ENCODE measurements around the gene SEPTIN2. TPM values are rescaled to one million over a fixed set of nuclear protein-coding genes. Genes with fewer than 3 reads are reported as not detected.
"Not testable (repeated sequence)": the region's sequence is repeated elsewhere in the genome, so short reads cannot be mapped to it uniquely, and the experiment has no call there.

The SEPTIN2 gene
- total RNA-seq, 1 donor from 2014 or later = 187 TPM

- no peak overlapping the region for H3K4me3 ChIP-seq
- no peak for TF ChIP-seq CTCF (IDR thresholded peaks at IDR 0.05; ENCODE audit: borderline replicate concordance)
- no peak for DNase-seq
- intact Hi-C loops (cut with micrococcal nuclease) = no loop called here
- no peaks in the 10 kb centered on the region for H3K27me3 ChIP-seq (ENCODE audit: low read depth)
- H3K27ac ChIP-seq (replicated peaks) = peak overlapping the region; percentile 25
- no peaks in the 10 kb centered on the region for H3K9me3 ChIP-seq (replicated peaks)
- H3K4me1 ChIP-seq = peaks cover 51% of the 10 kb centered on the region
- H3K36me3 ChIP-seq = peaks cover 15% of the 10 kb centered on the region
Observed at GRCh38 chr2:241379481-241380480, 64.1 kb downstream of the SEPTIN2 start.

- intact Hi-C loops (cut with micrococcal nuclease) = no loop called here
- Histone ChIP-seq H3K27me3 (ENCODE audit: low read depth) (no peaks in the 10 kb centered on the region), H3K4me3 (no peak overlapping the region), H3K27ac (replicated peaks) (no peak overlapping the region), H3K9me3 (replicated peaks) (no peaks in the 10 kb centered on the region), H3K4me1 (peaks cover 51% of the 10 kb centered on the region), H3K36me3 (no peaks in the 10 kb centered on the region)
- DNase-seq = no peak
- TF ChIP-seq CTCF (IDR thresholded peaks at IDR 0.05; ENCODE audit: borderline replicate concordance) = no peak
Observed at GRCh38 chr2:241381872-241382271, 66.1 kb downstream of the SEPTIN2 start.

GRCh38 chr2:241385450-241385849 is 69.7 kb downstream of the SEPTIN2 start:
- H3K27ac ChIP-seq (replicated peaks); H3K4me3 ChIP-seq; DNase-seq; H3K36me3 ChIP-seq; intact Hi-C loops (cut with micrococcal nuclease); H3K9me3 ChIP-seq (replicated peaks); H3K27me3 ChIP-seq (ENCODE audit: low read depth): not testable (repeated sequence)
- peaks cover 28% of the 10 kb centered on the region for H3K4me1 ChIP-seq

- no peak for TF ChIP-seq CTCF (IDR thresholded peaks at IDR 0.05; ENCODE audit: borderline replicate concordance)
- no peak for DNase-seq
Observed at GRCh38 chr2:241386519-241386918, 70.8 kb downstream of the SEPTIN2 start.

GRCh38 chr2:241389697-241390096 is 74.0 kb downstream of the SEPTIN2 start:
- Histone ChIP-seq H3K4me1 (peaks cover 2% of the 10 kb centered on the region), H3K36me3 (peaks cover 5% of the 10 kb centered on the region), H3K4me3 (no peak overlapping the region), H3K27ac (replicated peaks) (no peak overlapping the region), H3K27me3 (ENCODE audit: low read depth) (no peaks in the 10 kb centered on the region), H3K9me3 (replicated peaks) (no peaks in the 10 kb centered on the region)
- DNase-seq = no peak
- intact Hi-C loops (cut with micrococcal nuclease) = no loop called here
- TF ChIP-seq CTCF (IDR thresholded peaks at IDR 0.05; ENCODE audit: borderline replicate concordance) = no peak

More at GRCh38 chr2:241386519-241386918, 70.8 kb downstream of the SEPTIN2 start:
- intact Hi-C loops (cut with micrococcal nuclease) = no loop called here
- no peak overlapping the region for H3K27ac ChIP-seq (replicated peaks)
- no peak overlapping the region for H3K4me3 ChIP-seq
- peaks cover 18% of the 10 kb centered on the region for H3K4me1 ChIP-seq
- peaks cover 4% of the 10 kb centered on the region for H3K36me3 ChIP-seq
- H3K27me3 ChIP-seq (ENCODE audit: low read depth) = no peaks in the 10 kb centered on the region
- no peaks in the 10 kb centered on the region for H3K9me3 ChIP-seq (replicated peaks)

Measured in left ventricle myocardium inferior (tissue), 1 donor.